ENCODE data around the gene PPFIBP1.

The PPFIBP1 gene

GRCh38 chr12:27674989-27675388, 151.0 kb downstream of the PPFIBP1 start:
- no peak for DNase-seq

GRCh38 chr12:27680619-27681018, 156.6 kb downstream of the PPFIBP1 start:
- DNase-seq: no peak

- DNase-seq: no peak
Measured at GRCh38 chr12:27682534-27682933, 158.5 kb downstream of the PPFIBP1 start.

GRCh38 chr12:27685274-27685673, 161.3 kb downstream of the PPFIBP1 start:
- DNase-seq: no peak

GRCh38 chr12:27686147-27686546, 162.1 kb downstream of the PPFIBP1 start:
- no peak for DNase-seq

- no peak for DNase-seq
Measured at GRCh38 chr12:27688671-27689070, 164.7 kb downstream of the PPFIBP1 start.

GRCh38 chr12:27689558-27690180, 165.7 kb downstream of the PPFIBP1 start:
- DNase-seq: no peak

GRCh38 chr12:27693403-27693802, 169.4 kb downstream of the PPFIBP1 start:
- DNase-seq: no peak

GRCh38 chr12:27695556-27696292, 171.7 kb downstream of the PPFIBP1 start:
- no peak for DNase-seq

GRCh38 chr12:27696293-27696652, 172.3 kb downstream of the PPFIBP1 start, which contains the start of gene REP15:
Gene REP15, plus strand, starts transcription at chr12:27696447. Its CDS starts 116 bp downstream, at chr12:27696563.
- DNase-seq: no peak

GRCh38 chr12:27696864-27697564, 173.0 kb downstream of the PPFIBP1 start:
- no peak for DNase-seq

GRCh38 chr12:27703720-27704452, 179.9 kb downstream of the PPFIBP1 start:
- peak; percentile 75 for DNase-seq

GRCh38 chr12:27705263-27705662, 181.3 kb downstream of the PPFIBP1 start:
- no peak for DNase-seq

GRCh38 chr12:27707216-27707615, 183.2 kb downstream of the PPFIBP1 start:
- DNase-seq: no peak

GRCh38 chr12:27709212-27709931, 185.4 kb downstream of the PPFIBP1 start:
- no peak for DNase-seq

GRCh38 chr12:27709932-27710591, 186.1 kb downstream of the PPFIBP1 start:
- peak; percentile 55 for DNase-seq

GRCh38 chr12:27710592-27711316, 186.7 kb downstream of the PPFIBP1 start, which contains the start of gene MRPS35:
Gene MRPS35, plus strand, starts transcription at chr12:27710832. Its CDS starts 12 bp downstream, at chr12:27710844.
- DNase-seq: peak; percentile 89

- DNase-seq: peak; percentile 50
Measured at GRCh38 chr12:27711317-27711682, 187.3 kb downstream of the PPFIBP1 start.

GRCh38 chr12:27711967-27712366, 188.0 kb downstream of the PPFIBP1 start:
- no peak for DNase-seq

- no peak for DNase-seq
Measured at GRCh38 chr12:27723212-27723611, 199.2 kb downstream of the PPFIBP1 start.

GRCh38 chr12:27730097-27730588, 206.1 kb downstream of the PPFIBP1 start:
- no peak for DNase-seq
